Neural crest cell (in vitro differentiated cells): ENCODE data around the gene DNAI4. TPM values are rescaled to one million over a fixed set of nuclear protein-coding genes. Genes with fewer than 3 reads are reported as not detected.

Experiments
- DNase-seq: peaks from one replicate; pipeline ENCODE4 v3.0.0; 2021; ENCODE audit warnings: low read depth, mixed read lengths, low spot score
- H3K27ac Mint-ChIP-seq: one replicate; pipeline ENCODE4 v1.8.0; 2021; ENCODE audit warnings: mild to moderate bottlenecking, mixed read lengths; ENCODE audit not compliant: unreplicated experiment
- H3K27me3 Mint-ChIP-seq: 2 replicates; pipeline ENCODE4 v1.8.0; 2021; ENCODE audit warnings: low read depth, mild to moderate bottlenecking, mixed read lengths
- H3K36me3 Mint-ChIP-seq: 2 replicates; pipeline ENCODE4 v1.8.0; 2021; ENCODE audit warnings: low read depth, mild to moderate bottlenecking, mixed read lengths
- H3K4me1 Mint-ChIP-seq: 2 replicates; pipeline ENCODE4 v1.8.0; 2021; ENCODE audit warnings: mixed read lengths
- H3K4me3 Mint-ChIP-seq: one replicate; pipeline ENCODE4 v1.8.0; 2021; ENCODE audit warnings: mild to moderate bottlenecking, mixed read lengths
- H3K9me3 Mint-ChIP-seq: 2 replicates; pipeline ENCODE4 v1.8.0; 2021; ENCODE audit warnings: mixed read lengths
- total RNA-seq: library from RNA; stranded (reverse); gene quantifications from 2 replicates; pipeline ENCODE4 v1.2.1, GENCODE V29; 2021
- TF ChIP-seq, protein P1 (sequence below): fragments of 200-600 bp; sonication (generic); conservative IDR thresholded peaks from 2 replicates; pipeline ENCODE4 v1.5.0; 2021; ENCODE audit warnings: antibody characterized with exemption, mild to moderate bottlenecking

Gene DNAI4
- total RNA-seq, 1 donor from 2014 or later = 8.0 TPM

DNA sequence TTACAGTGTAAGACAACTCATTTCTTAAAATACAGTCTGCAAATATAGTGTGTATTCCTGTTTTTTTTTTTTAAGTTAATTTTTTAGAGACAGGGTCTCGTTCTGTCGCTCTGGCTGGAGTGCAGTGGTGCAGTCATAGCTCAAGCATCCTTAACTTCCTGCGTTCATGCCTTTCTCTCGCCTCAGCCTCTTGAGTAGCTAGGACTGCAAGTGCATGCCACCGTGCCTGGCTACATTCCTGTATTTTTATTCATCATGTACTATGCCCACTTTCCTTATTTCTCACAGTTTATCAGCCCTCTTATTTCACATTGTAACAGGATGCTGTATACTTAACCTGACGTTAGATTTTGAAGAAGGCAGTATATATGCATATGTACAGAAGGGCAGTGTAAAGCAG lies 26.9 kb upstream of the DNAI4 start:
- Mint-ChIP-seq H3K27ac (no peak overlapping the region), H3K4me1 (no peaks in the 10 kb centered on the region), H3K4me3 (no peak overlapping the region), H3K27me3 (no peaks in the 10 kb centered on the region), H3K36me3 (peaks cover 10% of the 10 kb centered on the region), H3K9me3 (no peaks in the 10 kb centered on the region)
- TF ChIP-seq, protein P1, sequence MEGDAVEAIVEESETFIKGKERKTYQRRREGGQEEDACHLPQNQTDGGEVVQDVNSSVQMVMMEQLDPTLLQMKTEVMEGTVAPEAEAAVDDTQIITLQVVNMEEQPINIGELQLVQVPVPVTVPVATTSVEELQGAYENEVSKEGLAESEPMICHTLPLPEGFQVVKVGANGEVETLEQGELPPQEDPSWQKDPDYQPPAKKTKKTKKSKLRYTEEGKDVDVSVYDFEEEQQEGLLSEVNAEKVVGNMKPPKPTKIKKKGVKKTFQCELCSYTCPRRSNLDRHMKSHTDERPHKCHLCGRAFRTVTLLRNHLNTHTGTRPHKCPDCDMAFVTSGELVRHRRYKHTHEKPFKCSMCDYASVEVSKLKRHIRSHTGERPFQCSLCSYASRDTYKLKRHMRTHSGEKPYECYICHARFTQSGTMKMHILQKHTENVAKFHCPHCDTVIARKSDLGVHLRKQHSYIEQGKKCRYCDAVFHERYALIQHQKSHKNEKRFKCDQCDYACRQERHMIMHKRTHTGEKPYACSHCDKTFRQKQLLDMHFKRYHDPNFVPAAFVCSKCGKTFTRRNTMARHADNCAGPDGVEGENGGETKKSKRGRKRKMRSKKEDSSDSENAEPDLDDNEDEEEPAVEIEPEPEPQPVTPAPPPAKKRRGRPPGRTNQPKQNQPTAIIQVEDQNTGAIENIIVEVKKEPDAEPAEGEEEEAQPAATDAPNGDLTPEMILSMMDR = no peak
- DNase-seq = no peak

DNA sequence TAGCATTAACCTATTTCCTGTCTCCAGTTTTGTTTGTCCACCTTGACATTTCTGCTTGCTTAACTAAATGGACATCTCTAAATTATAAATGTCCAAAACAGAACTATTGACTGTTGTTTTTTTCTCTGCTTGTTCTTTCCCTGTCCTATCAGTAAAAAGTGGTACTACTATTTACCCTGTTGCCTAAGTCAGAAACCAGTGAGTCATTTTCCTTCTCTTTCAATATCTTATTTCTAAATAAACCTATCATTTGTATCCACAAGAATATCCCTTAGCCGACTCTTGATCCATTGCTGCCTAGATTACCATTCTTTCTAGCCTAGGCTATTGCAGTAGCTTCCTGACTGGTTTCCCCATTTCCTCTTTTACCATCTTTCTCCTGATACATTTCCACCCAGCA lies 22.6 kb upstream of the DNAI4 start:
- Mint-ChIP-seq H3K36me3 (peaks cover 3% of the 10 kb centered on the region), H3K27ac (peak overlapping the region; percentile 9)
- TF ChIP-seq, protein P1 = no peak

DNA sequence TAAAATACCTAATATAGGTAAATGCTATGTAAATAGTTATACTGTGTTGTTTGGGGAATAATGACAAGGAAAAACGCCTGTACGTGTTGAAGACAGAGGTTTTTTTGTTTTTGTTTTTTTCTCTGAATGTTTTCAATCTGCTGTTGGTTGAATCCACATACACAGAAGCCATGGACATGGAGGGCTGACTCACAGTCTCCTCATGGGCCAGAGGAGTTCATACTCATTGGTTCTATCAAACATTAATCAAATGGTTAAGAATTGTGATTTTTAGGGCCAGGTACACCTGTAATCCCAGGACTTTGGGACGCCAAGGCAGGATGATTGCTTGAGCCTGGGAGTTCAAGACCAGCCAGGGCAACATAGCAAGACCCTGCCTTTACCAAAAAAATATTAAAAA lies 20.7 kb upstream of the DNAI4 start:
- TF ChIP-seq, protein P1 = no peak
- Mint-ChIP-seq H3K4me3 (no peak overlapping the region), H3K27ac (no peak overlapping the region), H3K4me1 (no peaks in the 10 kb centered on the region), H3K27me3 (no peaks in the 10 kb centered on the region), H3K36me3 (peaks cover 3% of the 10 kb centered on the region), H3K9me3 (no peaks in the 10 kb centered on the region)
- DNase-seq = no peak

More for the DNA sequence above, 22.6 kb upstream of the DNAI4 start:
- DNase-seq = no peak
- Mint-ChIP-seq H3K4me3 (no peak overlapping the region), H3K9me3 (no peaks in the 10 kb centered on the region), H3K4me1 (no peaks in the 10 kb centered on the region), H3K27me3 (no peaks in the 10 kb centered on the region)

DNA sequence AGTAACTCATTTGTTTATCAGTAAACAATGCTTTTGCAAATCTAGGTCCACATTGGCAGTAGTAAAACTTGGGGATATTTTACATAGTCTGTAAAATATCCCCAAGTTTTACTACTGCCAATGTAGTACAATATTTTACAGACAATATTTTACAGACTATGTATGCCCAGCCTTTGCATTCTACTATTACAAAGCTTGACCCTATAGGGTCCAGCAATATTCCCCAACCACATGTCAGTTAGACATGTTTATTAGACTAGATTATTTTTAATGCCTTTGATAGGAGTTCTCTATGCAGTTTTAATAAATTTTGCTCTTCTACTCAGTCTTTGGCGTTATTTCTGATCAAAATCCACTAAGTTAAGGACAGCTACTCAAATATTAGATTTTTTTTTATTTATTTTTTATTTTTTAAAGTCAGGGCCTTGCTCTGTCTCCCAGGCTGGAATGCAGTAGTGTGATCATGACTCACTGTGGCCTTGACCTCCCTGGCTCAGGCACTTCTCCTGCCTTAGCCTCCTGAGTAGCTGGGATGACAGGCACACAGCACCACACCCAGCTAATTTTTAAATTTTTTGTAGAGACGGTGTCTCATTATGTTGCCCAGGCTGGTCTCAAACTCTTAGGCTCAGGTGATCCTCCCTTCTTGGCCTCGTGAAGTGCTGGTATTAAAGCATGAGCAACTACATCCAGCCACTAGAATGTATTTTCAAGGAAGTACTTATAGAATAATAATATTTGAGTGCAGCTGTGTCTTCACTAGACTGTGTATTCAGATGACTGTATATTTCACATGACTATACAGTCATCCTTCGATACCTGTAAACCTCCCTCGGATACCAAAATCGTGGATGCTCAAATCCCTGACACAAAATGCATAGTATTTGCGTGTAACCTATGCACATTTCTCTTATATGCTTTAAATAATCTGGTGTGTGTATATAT lies 19.9 kb upstream of the DNAI4 start:
- no peak for DNase-seq
- peaks cover 3% of the 10 kb centered on the region for H3K36me3 Mint-ChIP-seq
- H3K4me1 Mint-ChIP-seq = no peaks in the 10 kb centered on the region
- no peaks in the 10 kb centered on the region for H3K27me3 Mint-ChIP-seq
- H3K4me3 Mint-ChIP-seq = no peak overlapping the region
- TF ChIP-seq, protein P1 = no peak
- H3K27ac Mint-ChIP-seq = no peak overlapping the region
- no peaks in the 10 kb centered on the region for H3K9me3 Mint-ChIP-seq

DNA sequence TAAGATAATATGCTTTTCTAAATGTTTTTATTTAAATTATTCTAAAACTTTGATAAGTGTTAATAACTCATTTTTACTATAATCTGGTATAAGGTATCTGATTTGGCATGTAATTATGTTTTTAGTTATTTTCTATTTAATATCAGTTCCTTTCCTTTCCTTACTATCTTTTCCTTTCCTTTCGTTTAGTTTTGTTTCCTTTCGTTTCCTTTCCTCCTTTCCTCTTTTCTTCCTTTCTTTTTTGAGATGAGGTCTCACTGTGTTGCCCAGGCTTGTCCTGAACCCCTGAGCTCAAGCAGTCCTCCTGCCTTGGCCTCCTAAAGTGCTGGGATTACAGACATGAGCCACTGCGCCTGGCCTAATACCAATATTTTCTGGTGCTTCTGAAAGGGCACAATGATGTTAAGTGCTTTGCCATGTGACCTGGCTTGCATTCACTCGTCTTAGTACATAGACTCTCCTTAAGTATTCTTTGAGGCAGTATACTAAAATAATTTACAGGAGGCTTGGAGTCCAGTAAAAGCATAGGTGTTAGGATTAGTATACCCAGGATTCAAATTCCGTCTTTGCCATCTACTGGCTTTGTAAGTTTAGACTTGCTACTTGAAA lies 18.8 kb upstream of the DNAI4 start:
- TF ChIP-seq, protein P1 = no peak
- no peaks in the 10 kb centered on the region for H3K27me3 Mint-ChIP-seq
- DNase-seq = no peak
- H3K9me3 Mint-ChIP-seq = no peaks in the 10 kb centered on the region
- peak overlapping the region; percentile 55 for H3K27ac Mint-ChIP-seq
- no peaks in the 10 kb centered on the region for H3K4me1 Mint-ChIP-seq
- no peak overlapping the region for H3K4me3 Mint-ChIP-seq
- peaks cover 3% of the 10 kb centered on the region for H3K36me3 Mint-ChIP-seq
